ENCODE data around the gene RFTN1. TPM values are rescaled to one million over a fixed set of nuclear protein-coding genes. Genes with fewer than 3 reads are reported as not detected.

RFTN1 gene
- total and polyA plus RNA-seq, 10 of the 15 experiments (the other 5 are each of a cell fraction or from before 2014, with no cell fraction given), result 20.6 to 213 (median 147) TPM

GRCh38 chr3:16272588-16272987 lies 240.9 kb downstream of the RFTN1 start (continued):
- TF ChIP-seq IKZF1 (conservative IDR thresholded peaks at IDR 0.05), result no peak
- no peak for TF ChIP-seq MXI1 (IDR thresholded peaks at IDR 0.05; ENCODE audit: low read depth, low read length)
- TF ChIP-seq, protein P1, sequence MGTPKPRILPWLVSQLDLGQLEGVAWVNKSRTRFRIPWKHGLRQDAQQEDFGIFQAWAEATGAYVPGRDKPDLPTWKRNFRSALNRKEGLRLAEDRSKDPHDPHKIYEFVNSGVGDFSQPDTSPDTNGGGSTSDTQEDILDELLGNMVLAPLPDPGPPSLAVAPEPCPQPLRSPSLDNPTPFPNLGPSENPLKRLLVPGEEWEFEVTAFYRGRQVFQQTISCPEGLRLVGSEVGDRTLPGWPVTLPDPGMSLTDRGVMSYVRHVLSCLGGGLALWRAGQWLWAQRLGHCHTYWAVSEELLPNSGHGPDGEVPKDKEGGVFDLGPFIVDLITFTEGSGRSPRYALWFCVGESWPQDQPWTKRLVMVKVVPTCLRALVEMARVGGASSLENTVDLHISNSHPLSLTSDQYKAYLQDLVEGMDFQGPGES (IDR thresholded peaks at IDR 0.05), result no peak
- no peak for TF ChIP-seq BCL11A (IDR thresholded peaks at IDR 0.05; ENCODE audit: low read depth, low read length)
- no peak for TF ChIP-seq ZBTB11 (CRISPR knock-in tag; IDR thresholded peaks at IDR 0.05)
- no peak for TF ChIP-seq HDGF (IDR thresholded peaks at IDR 0.05)
- no peak for TF ChIP-seq PML (IDR thresholded peaks at IDR 0.05; ENCODE audit: low read length)
- no peak for TF ChIP-seq MYC (IDR thresholded peaks at IDR 0.05; ENCODE audit: insufficient read depth, insufficient read length, insufficient replicate concordance, low read length, severe bottlenecking)
- TF ChIP-seq GATAD2B (conservative IDR thresholded peaks at IDR 0.05; ENCODE audit: low read depth), result no peak
- TF ChIP-seq SKIL (IDR thresholded peaks at IDR 0.05; ENCODE audit: low read depth, poor library complexity, severe bottlenecking), result no peak
